ENCODE measurements around the gene NUPR2.
"Not testable (repeated sequence)": the region's sequence is repeated elsewhere in the genome, so short reads cannot be mapped to it uniquely, and the experiment has no call there.

The NUPR2 gene

GRCh38 chr7:56115852-56116538 is at the start of gene NUPR2:
Gene NUPR2 (minus strand): TSS chr7:56116417. CDS start chr7:56116314, 103 bp downstream.
- no peak for FAIRE-seq

- FAIRE-seq: no peak
Measured at GRCh38 chr7:56157238-56157790, 41.1 kb upstream of the NUPR2 start.

GRCh38 chr7:56131062-56131461 is 14.8 kb upstream of the NUPR2 start:
- FAIRE-seq: not testable (repeated sequence)

GRCh38 chr7:56127241-56127975 is 11.2 kb upstream of the NUPR2 start:
- FAIRE-seq: no peak

- FAIRE-seq: no peak
Measured at GRCh38 chr7:56125831-56126230, 9.6 kb upstream of the NUPR2 start.

GRCh38 chr7:56124981-56125380 is 8.8 kb upstream of the NUPR2 start:
- FAIRE-seq: no peak

- FAIRE-seq: no peak
Measured at GRCh38 chr7:56121440-56121839, 5.2 kb upstream of the NUPR2 start.

GRCh38 chr7:56112244-56112643 is 4.0 kb downstream of the NUPR2 start:
- FAIRE-seq: not testable (repeated sequence)

GRCh38 chr7:56110611-56111010 is 5.6 kb downstream of the NUPR2 start:
- no peak for FAIRE-seq

- FAIRE-seq: no peak
Measured at GRCh38 chr7:56107954-56108258, 8.3 kb downstream of the NUPR2 start.

- peak; percentile 94 for FAIRE-seq
Measured at GRCh38 chr7:56106108-56107073, 9.8 kb downstream of the NUPR2 start, which contains the start of gene CHCHD2. Gene CHCHD2 (minus strand): TSS chr7:56106476. CDS start chr7:56106413, 63 bp downstream.

GRCh38 chr7:56105508-56105907 is 10.7 kb downstream of the NUPR2 start:
- no peak for FAIRE-seq

GRCh38 chr7:56104138-56104537 is 12.1 kb downstream of the NUPR2 start:
- not testable (repeated sequence) for FAIRE-seq

- no peak for FAIRE-seq
Measured at GRCh38 chr7:56099653-56100052, 16.6 kb downstream of the NUPR2 start.

- FAIRE-seq: not testable (repeated sequence)
Measured at GRCh38 chr7:56098187-56099008, 17.8 kb downstream of the NUPR2 start.

GRCh38 chr7:56097700-56098099 is 18.5 kb downstream of the NUPR2 start:
- no peak for FAIRE-seq

- no peak for FAIRE-seq
Measured at GRCh38 chr7:56092789-56093531, 23.3 kb downstream of the NUPR2 start, which contains the start of gene PHKG1. Gene PHKG1 (minus strand): TSS chr7:56092952. CDS start chr7:56088941, 4,011 bp downstream.

GRCh38 chr7:56092388-56092787 is 23.8 kb downstream of the NUPR2 start:
- not testable (repeated sequence) for FAIRE-seq

GRCh38 chr7:56091591-56091990 is 24.6 kb downstream of the NUPR2 start:
- FAIRE-seq: no peak

GRCh38 chr7:56087445-56087844 is 28.8 kb downstream of the NUPR2 start:
- FAIRE-seq: no peak

- FAIRE-seq: no peak
Measured at GRCh38 chr7:56086761-56087160, 29.5 kb downstream of the NUPR2 start.
